Thoracic aorta (tissue), 2 donors: ENCODE data around the gene PKD2L1. TPM values are rescaled to one million over a fixed set of nuclear protein-coding genes. Genes with fewer than 3 reads are reported as not detected.
A peak's percentile ranks its signal among the peaks of the same experiment; 100 is the strongest.

Source experiments
- ATAC-seq: fragments of 150-250 bp; one replicate; pipeline ENCODE4 v1.8.0; 2017; ENCODE audit warnings: low read depth; ENCODE audit not compliant: insufficient number of reproducible peaks, low FRiP score
- DNase-seq: peaks from one replicate; pipeline ENCODE4 v3.0.0-alpha.2; 2020; ENCODE audit warnings: low spot score
- H3K27ac ChIP-seq, 2 donors: fragments of 200-600 bp; sonication (generic); 1 replicate in 1 of 2; 2 replicates in 1 of 2; pipeline ENCODE4 v1.5.1; 2016; ENCODE audit warnings: mild to moderate bottlenecking in 2 of 2, moderate library complexity in 2 of 2
- H3K27me3 ChIP-seq: fragments of 200-600 bp; sonication (generic); replicated peaks from 2 replicates; pipeline ENCODE4 v1.6.0; 2016; ENCODE audit warnings: mild to moderate bottlenecking; ENCODE audit not compliant: insufficient read depth
- H3K36me3 ChIP-seq: fragments of 200-600 bp; sonication (generic); one replicate; pipeline ENCODE4 v1.5.1; 2016
- H3K4me1 ChIP-seq, 2 donors: fragments of 200-600 bp; sonication (generic); 1 replicate in 1 of 2; 2 replicates in 1 of 2; pipeline versions ENCODE4 v1.5.1 to v1.6.0; 2016; ENCODE audit warnings: low read depth in 2 of 2, mild to moderate bottlenecking in 1 of 2; ENCODE audit not compliant: control insufficient read depth in 1 of 2
- H3K4me3 ChIP-seq: fragments of 200-600 bp; sonication (generic); 2 replicates; pipeline ENCODE4 v1.5.1; 2016; ENCODE audit warnings: mild to moderate bottlenecking
- H3K9me3 ChIP-seq: fragments of 200-600 bp; sonication (generic); 2 replicates; pipeline ENCODE4 v1.5.1; 2016
- total RNA-seq, 2 donors: library from RNA; depleted of rRNA; stranded (reverse); fragments of >200 nt; gene quantifications; one replicate each; pipeline versions ENCODE4 v1.1.0 to v1.2.3, GENCODE V29; 2016
- TF ChIP-seq, protein P1 (sequence below): fragments of 200-600 bp; sonication (generic); IDR thresholded peaks from one replicate; pipeline ENCODE4 v1.5.1; 2019; ENCODE audit warnings: antibody characterized with exemption

Gene PKD2L1
- total RNA-seq, 2 donors from 2014 or later, result 0.56 TPM; not detected in 1

GRCh38 chr10:100338434-100339036 lies 8.5 kb upstream of the PKD2L1 start:
- H3K4me1 ChIP-seq, result no peaks in the 10 kb centered on the region
- no peaks in the 10 kb centered on the region for H3K36me3 ChIP-seq
- H3K4me3 ChIP-seq, result no peak overlapping the region
- H3K27ac ChIP-seq, result no peak overlapping the region
- TF ChIP-seq, protein P1, sequence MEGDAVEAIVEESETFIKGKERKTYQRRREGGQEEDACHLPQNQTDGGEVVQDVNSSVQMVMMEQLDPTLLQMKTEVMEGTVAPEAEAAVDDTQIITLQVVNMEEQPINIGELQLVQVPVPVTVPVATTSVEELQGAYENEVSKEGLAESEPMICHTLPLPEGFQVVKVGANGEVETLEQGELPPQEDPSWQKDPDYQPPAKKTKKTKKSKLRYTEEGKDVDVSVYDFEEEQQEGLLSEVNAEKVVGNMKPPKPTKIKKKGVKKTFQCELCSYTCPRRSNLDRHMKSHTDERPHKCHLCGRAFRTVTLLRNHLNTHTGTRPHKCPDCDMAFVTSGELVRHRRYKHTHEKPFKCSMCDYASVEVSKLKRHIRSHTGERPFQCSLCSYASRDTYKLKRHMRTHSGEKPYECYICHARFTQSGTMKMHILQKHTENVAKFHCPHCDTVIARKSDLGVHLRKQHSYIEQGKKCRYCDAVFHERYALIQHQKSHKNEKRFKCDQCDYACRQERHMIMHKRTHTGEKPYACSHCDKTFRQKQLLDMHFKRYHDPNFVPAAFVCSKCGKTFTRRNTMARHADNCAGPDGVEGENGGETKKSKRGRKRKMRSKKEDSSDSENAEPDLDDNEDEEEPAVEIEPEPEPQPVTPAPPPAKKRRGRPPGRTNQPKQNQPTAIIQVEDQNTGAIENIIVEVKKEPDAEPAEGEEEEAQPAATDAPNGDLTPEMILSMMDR, result peak; percentile 90
- no peaks in the 10 kb centered on the region for H3K9me3 ChIP-seq
- no peaks in the 10 kb centered on the region for H3K27me3 ChIP-seq
- DNase-seq (no peak), ATAC-seq (peak; percentile 52)

- H3K27me3 ChIP-seq, result no peaks in the 10 kb centered on the region
- ATAC-seq (no peak), DNase-seq (no peak)
- H3K4me3 ChIP-seq, result no peak overlapping the region
- TF ChIP-seq, protein P1, result no peak
- H3K36me3 ChIP-seq, result no peaks in the 10 kb centered on the region
- no peaks in the 10 kb centered on the region for H3K9me3 ChIP-seq
- H3K27ac ChIP-seq, result no peak overlapping the region
- H3K4me1 ChIP-seq, result no peaks in the 10 kb centered on the region
These were observed 4.7 kb upstream of the PKD2L1 start for GRCh38 chr10:100334762-100335161.

GRCh38 chr10:100333661-100334440 lies 3.8 kb upstream of the PKD2L1 start:
- Histone ChIP-seq H3K27ac (no peak overlapping the region), H3K27me3 (no peaks in the 10 kb centered on the region), H3K9me3 (no peaks in the 10 kb centered on the region), H3K36me3 (no peaks in the 10 kb centered on the region), H3K4me1 (no peaks in the 10 kb centered on the region), H3K4me3 (no peak overlapping the region)
- TF ChIP-seq, protein P1, result no peak
- ATAC-seq (no peak), DNase-seq (no peak)

DNA sequence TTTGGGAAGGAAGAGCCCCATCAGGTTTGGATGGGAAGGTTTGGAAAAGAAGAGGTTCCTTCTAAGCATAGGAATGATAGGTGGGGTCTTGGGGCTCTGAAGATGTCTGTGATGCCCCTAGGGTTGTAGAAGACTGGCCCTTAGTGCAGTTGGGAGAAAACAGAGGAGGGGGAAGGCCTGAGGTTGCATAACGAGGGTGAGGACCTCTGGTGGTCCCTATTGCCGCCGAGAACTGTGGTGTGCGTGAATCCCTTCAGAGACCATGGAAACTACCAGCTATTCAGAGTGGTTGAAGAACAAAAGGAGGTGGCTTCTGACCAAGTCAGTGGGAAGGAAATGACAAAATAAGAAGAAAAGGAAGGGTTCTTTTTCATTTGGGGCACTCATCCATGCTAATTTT lies 3.1 kb upstream of the PKD2L1 start:
- ATAC-seq (no peak), DNase-seq (no peak)
- Histone ChIP-seq H3K4me3 (no peak overlapping the region), H3K27me3 (no peaks in the 10 kb centered on the region), H3K4me1 (no peaks in the 10 kb centered on the region), H3K27ac (no peak overlapping the region), H3K9me3 (no peaks in the 10 kb centered on the region), H3K36me3 (no peaks in the 10 kb centered on the region)
- TF ChIP-seq, protein P1, result no peak

GRCh38 chr10:100328198-100328597 lies 1.8 kb downstream of the PKD2L1 start:
- TF ChIP-seq, protein P1, result no peak
- no peaks in the 10 kb centered on the region for H3K9me3 ChIP-seq
- H3K27me3 ChIP-seq, result no peaks in the 10 kb centered on the region
- H3K4me1 ChIP-seq, result no peaks in the 10 kb centered on the region
- H3K4me3 ChIP-seq, result no peak overlapping the region
- no peak for DNase-seq
- ATAC-seq, result no peak
- H3K36me3 ChIP-seq, result no peaks in the 10 kb centered on the region
- H3K27ac ChIP-seq, result no peak overlapping the region
